Fibroblast of the aortic adventitia (primary cell): ENCODE measurements around the gene AK5. TPM values are rescaled to one million over a fixed set of nuclear protein-coding genes. Genes with fewer than 3 reads are reported as not detected.
"Not testable (repeated sequence)": the region's sequence is repeated elsewhere in the genome, so short reads cannot be mapped to it uniquely, and the experiment has no call there.

Source experiments
- DNase-seq: peaks from one replicate; pipeline ENCODE4 v3.0.0-alpha.2; 2010; ENCODE audit warnings: low read depth
- H3K4me3 ChIP-seq: 2 replicates; pipeline ENCODE4 v1.5.1; 2011; ENCODE audit warnings: low read depth, mild to moderate bottlenecking, control low read depth, low read length, moderate library complexity
- CTCF ChIP-seq: IDR thresholded peaks from 2 replicates; pipeline ENCODE4 v1.5.1; 2011; ENCODE audit warnings: mild to moderate bottlenecking, low read length, control low read depth, inconsistent platforms; ENCODE audit not compliant: insufficient read depth
- total RNA-seq: library from RNA; depleted of rRNA; stranded (reverse); fragments of >200 nt; gene quantifications from 2 replicates; pipeline ENCODE4 v1.2.3, GENCODE V29; 2012; ENCODE audit warnings: low replicate concordance

The AK5 gene
- total RNA-seq, 1 donor, result 13.5 TPM

GRCh38 chr1:77412820-77413530 is 131.2 kb downstream of the AK5 start:
- no peak for TF ChIP-seq CTCF
- no peak for DNase-seq
- no peak overlapping the region for H3K4me3 ChIP-seq

- TF ChIP-seq CTCF, result no peak
- H3K4me3 ChIP-seq, result no peak overlapping the region
- DNase-seq, result no peak
These were observed 131.9 kb downstream of the AK5 start for GRCh38 chr1:77413541-77414335.

GRCh38 chr1:77415579-77415978 is 133.8 kb downstream of the AK5 start:
- no peak for TF ChIP-seq CTCF
- no peak overlapping the region for H3K4me3 ChIP-seq
- DNase-seq, result no peak

GRCh38 chr1:77416692-77417450 is 135.1 kb downstream of the AK5 start:
- no peak for DNase-seq
- peak; percentile 38 for TF ChIP-seq CTCF
- no peak overlapping the region for H3K4me3 ChIP-seq

- not testable (repeated sequence) for DNase-seq, H3K4me3 ChIP-seq
These were observed 136.2 kb downstream of the AK5 start for GRCh38 chr1:77418055-77418454.

GRCh38 chr1:77421504-77422233 is 139.8 kb downstream of the AK5 start:
- DNase-seq, result no peak
- no peak overlapping the region for H3K4me3 ChIP-seq
- no peak for TF ChIP-seq CTCF

GRCh38 chr1:77424236-77424635 is 142.4 kb downstream of the AK5 start:
- peak; percentile 48 for DNase-seq
- TF ChIP-seq CTCF, result no peak
- H3K4me3 ChIP-seq, result no peak overlapping the region
